ENCODE data around the gene DNAJB7. TPM values are rescaled to one million over a fixed set of nuclear protein-coding genes. Genes with fewer than 3 reads are reported as not detected.
"Not testable (repeated sequence)": the region's sequence is repeated elsewhere in the genome, so short reads cannot be mapped to it uniquely, and the experiment has no call there.

DNAJB7 gene
- not detected in 2 replicates for total RNA-seq (2014; rRNA removed; shearing (Covaris generic))

DNA sequence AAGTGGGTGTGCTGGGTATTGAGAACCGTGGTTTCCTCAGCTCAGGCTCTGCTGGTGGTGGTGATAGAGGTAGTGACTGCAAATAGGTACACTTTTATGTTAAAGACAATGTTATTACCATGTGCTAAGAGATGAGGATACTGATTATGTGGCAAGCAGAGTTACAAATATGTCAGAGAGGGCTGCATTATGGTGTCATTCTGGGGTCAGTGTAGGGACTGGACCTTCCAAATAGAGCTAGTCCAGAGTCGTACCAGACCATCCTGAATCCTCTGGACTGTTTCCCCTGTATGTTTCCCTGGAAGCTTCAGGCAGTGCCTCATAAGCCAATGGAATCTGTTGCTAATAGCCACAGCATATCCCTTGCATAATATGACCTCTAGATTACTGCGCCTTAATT is at the start of gene DNAJB7:
TSS of gene DNAJB7 (minus strand) at position 101 of the 400 bp plus-strand sequence. CDS start 119 bp downstream, outside the sequence.
- in situ Hi-C loops (cut with HindIII; ENCODE audit: low sequenced_read_pairs), result no loop called here
- no peak for DNase-seq (ENCODE audit: low spot score)

DNA sequence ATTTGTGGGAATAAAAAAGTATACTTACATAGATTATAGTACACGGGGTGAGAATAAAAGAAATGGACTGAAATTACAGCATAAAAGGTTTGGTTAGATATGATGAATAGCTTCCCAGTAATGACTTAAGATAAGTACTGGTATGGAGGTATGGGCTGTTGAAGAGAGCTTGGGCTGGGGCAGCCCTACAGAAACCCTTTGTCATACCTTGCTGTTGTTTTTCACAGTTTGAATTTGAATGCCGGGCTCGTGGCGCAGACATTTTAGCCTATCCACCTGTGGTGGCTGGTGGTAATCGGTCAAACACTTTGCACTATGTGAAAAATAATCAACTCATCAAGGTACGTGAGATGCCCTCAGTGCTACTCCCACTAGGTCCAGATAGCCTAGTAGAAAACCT is 47.0 kb upstream of the DNAJB7 start:
- DNase-seq (ENCODE audit: low spot score), result no peak
- in situ Hi-C loops (cut with HindIII; ENCODE audit: low sequenced_read_pairs), result no loop called here

DNA sequence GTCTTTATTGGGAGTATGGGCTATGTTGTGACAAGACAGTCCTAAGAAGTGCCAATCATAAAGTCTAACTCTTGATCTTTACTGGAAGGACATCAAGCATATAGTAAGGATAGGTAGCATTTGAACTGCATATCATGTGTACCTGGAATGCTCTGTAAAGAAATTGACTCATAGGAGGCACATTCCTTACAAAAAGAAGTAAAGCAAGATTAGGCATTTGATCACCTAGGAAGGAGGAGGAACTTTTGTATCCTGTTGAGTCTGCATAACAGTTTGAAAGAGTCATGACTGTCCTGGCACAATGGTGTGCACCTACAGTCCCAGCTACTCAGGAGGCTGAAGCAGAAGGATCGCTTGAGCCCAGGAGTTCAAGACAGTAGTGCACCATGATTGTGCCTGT is 42.2 kb upstream of the DNAJB7 start:
- DNase-seq (ENCODE audit: low spot score), result no peak
- in situ Hi-C loops (cut with HindIII; ENCODE audit: low sequenced_read_pairs), result no loop called here

DNA sequence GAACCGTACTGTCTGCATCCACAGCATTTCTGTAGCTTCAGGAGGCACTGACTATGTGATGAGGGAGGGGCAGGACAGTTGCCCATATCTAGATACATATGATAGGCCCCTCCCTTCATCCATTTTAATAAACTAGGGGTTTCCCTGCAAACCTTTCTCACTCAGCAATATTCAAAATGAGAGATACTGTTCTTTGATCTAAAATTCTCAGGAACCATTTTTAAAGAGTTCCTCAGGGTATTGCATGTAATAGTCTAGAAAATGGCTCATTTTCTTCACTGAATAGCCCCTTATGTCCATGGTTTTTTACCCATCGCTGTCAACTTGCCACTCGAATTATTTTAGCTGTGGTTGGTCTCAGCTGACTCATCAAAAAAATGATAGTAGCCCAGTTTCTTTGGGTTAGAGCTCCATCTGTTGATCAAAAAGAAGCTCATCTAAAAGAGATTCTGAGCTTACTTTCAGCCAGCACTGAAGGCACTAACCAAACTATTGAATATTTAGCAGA is 37.0 kb upstream of the DNAJB7 start:
- in situ Hi-C loops (cut with HindIII; ENCODE audit: low sequenced_read_pairs), result no loop called here
- peak; percentile 78 for DNase-seq (ENCODE audit: low spot score)

DNA sequence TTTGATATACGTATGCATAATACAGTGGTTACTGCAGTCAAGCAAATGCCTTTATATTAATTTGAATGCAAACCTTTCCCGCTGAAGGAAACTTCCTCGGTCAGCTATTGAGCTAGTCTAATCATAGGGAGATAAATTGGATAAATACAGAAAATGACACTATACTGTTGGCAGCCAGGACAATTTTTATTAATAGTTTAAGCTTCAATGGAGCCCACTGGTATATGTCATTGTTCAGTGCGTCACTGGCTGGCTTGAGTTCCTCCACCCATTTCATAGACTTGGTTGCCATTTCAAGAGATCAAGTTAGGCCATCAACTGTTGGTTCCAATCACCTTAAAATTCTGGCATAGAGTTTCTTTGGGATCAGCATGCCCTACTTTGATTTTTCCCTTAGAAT is 32.5 kb upstream of the DNAJB7 start:
- DNase-seq (ENCODE audit: low spot score), result no peak
- in situ Hi-C loops (cut with HindIII; ENCODE audit: low sequenced_read_pairs), result no loop called here

DNA sequence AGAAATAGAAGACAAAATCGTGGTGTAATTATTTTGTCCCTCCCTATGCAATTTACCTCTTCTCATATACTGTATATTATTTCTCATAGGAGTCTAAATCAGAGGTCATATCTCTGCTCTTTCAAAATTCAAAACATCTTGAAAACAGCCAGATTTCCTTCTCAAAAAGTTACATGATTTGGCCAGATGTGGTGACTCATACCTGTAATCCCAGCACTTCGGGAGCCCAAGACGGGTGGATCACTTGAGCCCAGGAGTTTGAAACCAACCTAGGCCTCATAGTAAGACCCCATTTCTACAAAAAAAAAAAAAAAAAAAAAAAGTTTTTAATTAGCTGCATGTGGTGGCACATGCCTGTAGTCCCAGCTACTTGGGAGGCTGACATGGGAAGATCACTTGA is 29.0 kb upstream of the DNAJB7 start:
- in situ Hi-C loops (cut with HindIII; ENCODE audit: low sequenced_read_pairs), result no loop called here

DNA sequence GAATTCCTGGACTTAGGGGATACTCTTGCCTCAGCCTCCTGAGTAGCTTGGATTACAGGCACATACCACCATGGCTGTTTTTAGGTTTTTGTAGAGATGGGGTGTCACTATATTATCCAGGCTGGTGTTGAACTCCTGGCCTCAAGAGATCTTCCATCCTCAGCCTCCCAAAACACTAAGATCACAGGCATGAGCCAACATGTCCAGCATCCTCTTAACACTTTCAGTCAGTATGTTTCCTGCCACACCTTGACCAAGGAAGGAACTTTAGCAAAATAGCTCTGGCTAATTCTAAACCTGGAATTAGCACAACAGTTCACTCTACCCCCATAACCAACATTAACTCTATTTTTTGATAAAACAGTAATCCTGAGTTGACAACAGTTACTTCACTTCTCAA is 27.2 kb upstream of the DNAJB7 start:
- in situ Hi-C loops (cut with HindIII; ENCODE audit: low sequenced_read_pairs), result no loop called here
- no peak for DNase-seq (ENCODE audit: low spot score)

More for the DNA sequence above, 29.0 kb upstream of the DNAJB7 start:
- DNase-seq (ENCODE audit: low spot score), result no peak

DNA sequence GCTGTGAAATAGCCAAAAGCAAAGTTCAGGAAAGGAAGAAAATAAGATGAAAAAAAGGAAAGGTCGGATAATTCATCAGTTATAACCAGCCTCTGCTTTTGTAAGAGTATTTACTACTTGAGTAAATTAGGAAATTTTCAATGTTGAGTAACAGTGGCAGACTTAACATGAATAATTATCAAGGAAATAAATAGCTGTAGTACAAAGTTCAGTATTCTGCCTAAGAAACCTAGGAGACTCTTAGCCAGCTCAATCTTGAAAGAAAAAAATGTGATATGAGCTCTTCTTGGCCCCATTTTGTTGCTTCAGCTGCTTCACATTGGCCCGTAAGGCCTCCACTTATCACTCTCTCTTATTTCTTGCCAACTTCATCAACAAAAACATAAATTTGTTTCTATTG is 17.0 kb upstream of the DNAJB7 start:
- no peak for DNase-seq (ENCODE audit: low spot score)
- in situ Hi-C loops (cut with HindIII; ENCODE audit: low sequenced_read_pairs), result no loop called here

DNA sequence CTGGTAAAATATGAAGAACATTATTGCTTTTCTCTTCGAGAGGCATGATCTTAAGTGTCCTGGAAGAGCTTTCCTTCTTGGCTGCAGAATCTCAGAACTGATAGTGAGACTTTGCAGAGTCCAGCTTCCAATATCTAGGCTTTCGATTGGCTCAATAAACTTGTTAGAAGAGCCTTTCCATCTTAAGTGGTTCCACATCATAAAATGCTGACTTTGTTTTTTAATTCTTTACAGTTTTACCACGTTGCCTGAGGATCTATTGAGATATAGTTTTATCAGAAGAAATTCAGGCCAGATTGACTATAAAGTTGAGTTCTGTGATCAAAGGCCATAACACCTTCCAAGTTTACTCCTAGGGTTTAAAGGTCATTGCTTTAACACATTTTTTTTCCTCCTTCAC is 15.6 kb upstream of the DNAJB7 start:
- in situ Hi-C loops (cut with HindIII; ENCODE audit: low sequenced_read_pairs), result no loop called here
- no peak for DNase-seq (ENCODE audit: low spot score)

DNA sequence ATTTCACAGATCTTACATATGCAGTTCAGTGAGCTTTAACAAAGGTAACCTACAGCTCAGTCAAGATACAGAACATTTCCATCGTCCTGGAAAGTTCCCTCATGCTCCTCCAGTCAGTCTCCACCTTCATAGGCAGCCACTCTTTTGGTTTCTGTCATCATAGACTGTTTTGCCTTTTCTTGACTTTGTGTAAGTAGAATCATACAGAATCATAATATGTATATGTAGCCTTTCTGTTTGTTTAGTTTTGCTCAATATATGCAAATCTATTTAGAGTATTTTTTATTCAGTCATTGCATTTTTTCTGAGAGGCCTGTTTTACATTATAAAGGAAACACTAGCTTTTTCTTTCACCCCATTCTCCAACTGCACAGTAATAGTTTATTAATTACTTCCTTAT is 15.0 kb upstream of the DNAJB7 start:
- in situ Hi-C loops (cut with HindIII; ENCODE audit: low sequenced_read_pairs), result no loop called here
- no peak for DNase-seq (ENCODE audit: low spot score)

DNA sequence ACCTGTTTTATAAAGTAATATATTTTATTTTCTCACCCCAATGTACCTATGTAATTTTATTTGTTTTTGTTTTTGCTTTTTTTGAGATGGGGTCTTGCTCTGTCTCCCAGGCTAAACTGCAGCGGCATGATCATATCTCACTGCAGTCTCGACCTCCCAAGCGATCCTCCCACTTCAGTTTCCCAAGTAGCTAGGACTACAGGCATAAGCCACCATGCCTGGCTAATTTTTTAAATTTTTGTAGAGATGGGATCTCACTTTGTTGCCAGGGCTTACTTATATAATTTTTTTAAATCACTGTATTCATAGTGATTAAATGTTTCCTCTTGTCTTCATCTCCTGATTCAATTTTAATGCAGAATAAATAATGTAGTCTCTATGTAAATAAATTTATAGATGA is 13.2 kb upstream of the DNAJB7 start:
- DNase-seq (ENCODE audit: low spot score), result no peak
- in situ Hi-C loops (cut with HindIII; ENCODE audit: low sequenced_read_pairs), result no loop called here

DNA sequence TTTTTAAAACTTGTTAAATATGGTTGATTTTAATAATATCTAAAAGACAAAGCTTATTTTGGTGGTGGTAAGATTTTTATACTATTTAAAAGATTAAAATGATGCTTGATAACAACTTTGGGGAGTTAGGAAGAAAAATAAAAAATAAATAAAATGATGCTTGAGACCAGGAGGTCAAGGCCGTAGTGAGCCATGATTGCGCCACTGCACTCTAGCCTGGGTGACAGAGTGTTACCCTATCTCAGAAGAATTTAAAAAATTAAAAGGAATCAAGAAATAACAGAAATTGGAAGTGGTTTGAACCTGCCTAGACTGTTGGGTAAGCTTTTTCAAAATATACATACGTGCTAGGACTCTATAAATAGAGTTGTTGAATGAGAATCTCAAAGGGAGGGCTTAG is 12.1 kb upstream of the DNAJB7 start:
- in situ Hi-C loops (cut with HindIII; ENCODE audit: low sequenced_read_pairs), result no loop called here
- DNase-seq (ENCODE audit: low spot score), result no peak

DNA sequence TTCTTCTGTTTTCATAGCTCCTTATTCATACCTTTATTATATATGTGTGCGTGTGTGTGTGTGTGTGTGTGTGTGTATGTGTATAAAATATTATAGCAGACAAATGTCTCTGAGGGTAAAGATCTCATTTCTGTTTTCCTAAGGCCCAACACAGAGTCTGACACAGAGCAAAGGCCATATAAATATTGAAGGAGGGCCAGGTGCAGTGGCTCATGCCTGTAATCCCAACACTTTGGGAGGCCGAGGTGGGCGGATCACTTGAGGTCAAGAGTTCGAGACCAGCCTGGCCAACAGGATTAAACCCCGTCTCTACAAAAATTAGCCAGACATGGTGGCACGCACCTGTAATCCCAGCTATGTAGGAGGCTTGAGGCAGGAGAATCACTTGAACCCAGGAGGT is 6.5 kb upstream of the DNAJB7 start:
- DNase-seq (ENCODE audit: low spot score); in situ Hi-C loops (cut with HindIII; ENCODE audit: low sequenced_read_pairs): not testable (repeated sequence)

DNA sequence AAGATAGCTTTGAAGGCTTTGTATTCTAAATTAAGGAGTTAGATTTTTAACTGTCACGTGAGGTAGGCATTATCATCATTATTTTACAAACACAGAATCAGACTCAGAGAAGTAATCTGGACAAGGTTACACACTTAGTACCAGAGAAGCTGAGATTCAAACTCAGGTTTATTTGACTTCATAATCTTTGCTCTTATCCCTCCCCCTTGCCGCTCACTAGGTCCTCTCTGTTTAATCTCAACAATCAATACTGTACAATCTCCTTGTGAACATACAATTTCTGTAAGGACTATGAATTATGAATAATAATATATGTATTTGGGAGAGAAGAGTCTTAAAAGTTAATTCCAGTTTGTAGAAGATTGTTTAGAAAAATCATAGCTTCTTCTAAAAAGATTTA is 5.2 kb upstream of the DNAJB7 start:
- in situ Hi-C loops (cut with HindIII; ENCODE audit: low sequenced_read_pairs), result no loop called here
- no peak for DNase-seq (ENCODE audit: low spot score)

DNA sequence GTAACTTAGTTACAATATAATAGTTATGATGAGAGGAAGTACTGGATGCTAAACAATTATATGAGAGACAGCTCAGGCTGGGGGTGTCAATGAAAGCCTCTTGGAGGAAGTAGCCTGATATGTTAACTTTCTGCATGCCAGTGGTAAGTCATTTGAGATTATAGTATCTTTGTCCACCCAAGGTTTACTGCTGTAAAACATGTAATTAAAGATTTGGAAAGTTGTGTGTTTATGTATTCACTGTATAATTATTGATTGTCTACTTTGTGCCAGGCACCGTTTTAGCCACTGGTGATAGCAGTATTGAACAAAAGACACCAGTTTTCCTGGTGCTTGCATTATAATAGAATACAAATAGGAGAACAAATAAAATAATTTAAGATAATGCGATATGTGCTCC is 624 bp upstream of the DNAJB7 start:
- no peak for DNase-seq (ENCODE audit: low spot score)
- in situ Hi-C loops (cut with HindIII; ENCODE audit: low sequenced_read_pairs), result no loop called here

DNA sequence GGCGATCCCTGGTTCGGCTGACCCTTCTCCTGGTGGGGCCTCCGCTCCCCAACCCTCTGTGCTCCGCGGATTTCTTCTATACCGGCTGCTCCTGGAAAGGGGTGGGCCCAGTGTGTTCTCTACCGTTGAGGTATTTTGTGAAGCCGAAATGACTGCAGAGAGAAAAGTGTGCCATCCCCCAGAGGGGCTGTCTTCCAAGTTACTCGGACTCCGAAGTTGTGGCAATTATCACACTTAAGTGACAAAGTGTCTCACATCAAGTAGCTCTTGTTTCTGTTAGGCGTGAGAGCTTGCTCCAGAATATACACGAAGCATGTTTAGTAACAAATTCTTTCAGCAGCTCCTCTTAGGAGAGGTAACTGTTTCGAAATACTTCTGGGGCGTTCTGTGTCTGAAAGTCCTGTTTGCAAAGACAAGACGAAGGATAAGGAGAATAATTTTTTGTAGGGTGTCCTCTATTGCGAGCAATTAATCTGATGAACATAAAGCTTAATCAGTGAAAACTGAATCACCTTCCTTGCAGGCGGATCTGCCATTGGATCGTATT is 4.5 kb downstream of the DNAJB7 start:
- no peak for DNase-seq (ENCODE audit: low spot score)
- in situ Hi-C loops (cut with HindIII; ENCODE audit: low sequenced_read_pairs), result no loop called here

DNA sequence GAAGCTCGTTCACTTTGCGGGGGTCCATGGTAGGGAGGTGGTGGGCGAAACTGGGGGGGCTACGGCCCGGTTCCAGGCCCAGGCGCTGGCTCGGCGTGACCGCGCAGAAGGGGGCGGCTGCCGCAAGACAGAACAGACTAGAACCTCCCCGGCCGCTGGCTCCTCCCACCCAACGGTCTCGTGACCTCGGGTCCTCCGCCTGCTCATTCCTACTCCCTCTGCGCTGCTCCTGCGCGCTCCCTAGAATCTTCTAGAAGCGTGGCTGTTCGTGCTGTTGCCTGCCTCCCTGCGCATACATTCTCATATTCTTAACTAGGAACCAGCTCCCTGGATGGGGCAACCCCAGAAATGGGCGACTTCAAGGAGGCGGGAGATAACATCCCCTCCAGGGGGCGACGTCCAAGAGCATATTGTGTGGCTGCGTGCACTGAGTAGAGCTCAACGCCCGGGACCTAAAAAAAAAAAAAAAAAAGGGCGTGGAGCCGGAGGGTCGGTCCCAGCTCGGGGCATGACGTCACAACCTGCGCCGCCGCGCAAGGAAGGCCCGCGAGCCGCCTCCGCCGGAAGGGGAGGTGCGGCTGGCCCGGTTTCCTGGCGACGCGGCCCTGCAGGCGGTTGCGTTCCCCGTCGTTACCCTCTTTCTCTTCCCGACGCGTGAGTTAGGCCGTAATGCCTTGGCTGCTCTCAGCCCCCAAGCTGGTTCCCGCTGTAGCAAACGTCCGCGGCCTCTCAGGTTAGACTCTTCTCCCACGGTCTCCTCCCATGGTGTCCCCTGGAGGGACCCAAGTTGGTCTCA is 5.2 kb downstream of the DNAJB7 start, which contains the start of the genes ST13 and XPNPEP3:
TSS of gene ST13 (minus strand) at position 127 of the 796 bp plus-strand sequence. CDS start at position 28, 99 bp downstream.
TSS of gene XPNPEP3 (plus strand) at position 636 of the 796 bp plus-strand sequence. CDS start at position 670, 34 bp downstream.
- in situ Hi-C loops (cut with HindIII; ENCODE audit: low sequenced_read_pairs), result no loop called here
- peak; percentile 96 for DNase-seq (ENCODE audit: low spot score)

DNA sequence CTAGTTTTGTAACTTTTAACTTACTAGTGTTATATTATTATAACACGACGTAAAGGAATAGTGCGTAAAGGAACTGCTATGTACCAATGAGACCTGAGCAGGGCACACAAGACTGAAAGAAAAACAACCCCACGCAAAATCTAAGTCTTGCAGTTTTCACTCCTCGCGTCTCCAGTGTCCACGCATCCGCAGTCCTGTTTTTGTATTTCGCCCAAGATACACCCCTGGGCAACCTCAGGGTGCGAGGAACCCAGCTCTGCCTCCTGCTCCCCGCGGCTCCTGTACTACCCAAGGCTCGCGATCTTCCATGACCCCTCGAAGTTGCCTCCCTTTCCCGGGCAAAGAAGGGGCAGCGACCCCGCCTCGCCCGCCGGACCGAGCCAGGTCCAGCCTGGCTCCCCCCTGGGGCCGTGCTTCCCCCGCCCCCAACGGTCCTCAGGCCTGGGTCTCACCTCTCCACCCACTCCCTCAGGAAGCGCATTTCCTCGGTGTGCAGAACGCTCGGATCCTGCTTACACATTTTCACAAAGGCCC is 5.9 kb downstream of the DNAJB7 start:
- peak; percentile 32 for DNase-seq (ENCODE audit: low spot score)
- in situ Hi-C loops (cut with HindIII; ENCODE audit: low sequenced_read_pairs), result no loop called here

DNA sequence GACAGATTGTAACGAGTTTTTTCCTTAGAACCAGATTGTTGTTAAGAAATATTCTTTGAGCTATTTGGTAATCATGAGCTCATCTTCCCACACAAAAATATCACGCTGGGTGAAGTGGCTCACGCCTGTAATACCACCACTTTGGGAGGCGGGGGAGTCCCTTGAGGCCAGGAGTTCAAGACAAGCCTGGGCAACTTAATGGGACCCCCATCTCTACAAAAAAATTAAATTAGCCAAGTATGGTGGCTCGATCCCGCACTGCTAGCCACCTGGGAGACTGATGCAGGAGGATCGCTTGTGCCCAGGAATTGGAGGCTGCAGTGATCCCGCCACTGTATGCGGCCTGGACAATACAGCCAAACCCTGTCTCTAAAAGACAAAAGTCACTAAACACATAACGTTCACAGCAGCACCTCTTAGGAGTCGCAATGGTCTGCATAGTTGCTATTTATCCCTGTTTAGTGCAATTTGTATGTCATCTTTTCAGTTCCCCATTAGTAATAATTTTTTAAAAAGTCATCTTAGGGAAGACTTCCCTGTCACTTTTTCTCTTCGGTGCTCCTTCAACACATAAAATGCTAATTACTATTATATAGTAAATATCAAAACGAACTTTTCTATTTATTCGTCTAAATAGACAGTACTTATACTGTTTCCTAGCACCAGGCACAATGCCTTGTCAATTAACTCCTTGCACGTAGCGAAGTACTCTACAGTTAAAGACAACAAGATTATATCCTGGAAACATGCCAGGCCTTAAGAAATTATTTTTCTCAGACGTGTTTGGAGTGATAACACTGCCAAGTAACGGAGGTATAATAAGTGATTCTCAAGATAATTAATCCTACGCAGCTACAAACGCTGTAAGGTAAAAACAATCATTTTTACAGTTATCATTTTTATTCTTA is 6.6 kb downstream of the DNAJB7 start:
- DNase-seq (ENCODE audit: low spot score), result peak; percentile 14
- in situ Hi-C loops (cut with HindIII; ENCODE audit: low sequenced_read_pairs), result no loop called here

Data from G401 (cell line).